Middle frontal gyrus (tissue), 1 donor: ENCODE results near the gene TAS2R13.

ENCODE experiments used
- DNase-seq: peaks from one replicate; pipeline ENCODE4 v3.0.0-alpha.2; 2015; ENCODE audit warnings: low spot score; ENCODE audit errors: extremely low spot score

TAS2R13 gene

GRCh38 chr12:10873378-10873777 is 36.0 kb downstream of the TAS2R13 start:
- DNase-seq, result no peak

- DNase-seq, result no peak
Measured at GRCh38 chr12:10867381-10867780, 42.0 kb downstream of the TAS2R13 start.

GRCh38 chr12:10863512-10864218 is 45.7 kb downstream of the TAS2R13 start:
- DNase-seq, result no peak

- DNase-seq, result no peak
Measured at GRCh38 chr12:10861366-10861765, 48.0 kb downstream of the TAS2R13 start.
